ENCODE results near the gene SERPINI1. TPM values are rescaled to one million over a fixed set of nuclear protein-coding genes. Genes with fewer than 3 reads are reported as not detected.

SERPINI1 gene
- 1 to 10 TPM; 2.0 to 3.8 TPM for total RNA-seq

- H3K36me3 ChIP-seq, result no peaks in the 10 kb centered on the region
- no peaks in the 10 kb centered on the region for H3K9me3 ChIP-seq
- H3K4me3 ChIP-seq, result peak within 1 kb of the TSS; percentile 88 to 92
- no peaks in the 10 kb centered on the region for H3K27me3 ChIP-seq
- H3K4me1 ChIP-seq, result peaks cover 0 to 28% of the 10 kb centered on the region in 2 donors
- H3K27ac ChIP-seq, result peak within 1 kb of the TSS; percentile 94 to 96
- no peak for TF ChIP-seq CTCF (IDR thresholded peaks at IDR 0.05)
- DNase-seq (ENCODE audit: low spot score), result peak; percentile 82
These were observed at the start of gene SERPINI1 for GRCh38 chr3:167735233-167736138. TSS of gene SERPINI1 (plus strand) at chr3:167735721. CDS start at chr3:167789129, 53,408 bp downstream.

- H3K36me3 ChIP-seq, result peaks cover 45% of the 10 kb centered on the region
- TF ChIP-seq CTCF (IDR thresholded peaks at IDR 0.05), result no peak
- DNase-seq (ENCODE audit: low spot score), result no peak
These were observed 44.2 kb upstream of the SERPINI1 start for GRCh38 chr3:167691366-167691765.

GRCh38 chr3:167694121-167694520 is 41.4 kb upstream of the SERPINI1 start:
- no peaks in the 10 kb centered on the region for H3K27me3 ChIP-seq
- H3K27ac ChIP-seq, result no peak overlapping the region
- peaks cover 36% of the 10 kb centered on the region for H3K36me3 ChIP-seq
- H3K9me3 ChIP-seq, result no peaks in the 10 kb centered on the region
- TF ChIP-seq CTCF (IDR thresholded peaks at IDR 0.05), result no peak
- H3K4me3 ChIP-seq, result no peak overlapping the region
- DNase-seq (ENCODE audit: low spot score), result no peak
- H3K4me1 ChIP-seq, result no peaks in the 10 kb centered on the region

More at GRCh38 chr3:167691366-167691765, 44.2 kb upstream of the SERPINI1 start:
- H3K4me3 ChIP-seq, result no peak overlapping the region
- H3K4me1 ChIP-seq, result no peaks in the 10 kb centered on the region
- H3K27ac ChIP-seq, result no peak overlapping the region
- no peaks in the 10 kb centered on the region for H3K27me3 ChIP-seq
- H3K9me3 ChIP-seq, result no peaks in the 10 kb centered on the region

- H3K36me3 ChIP-seq, result peaks cover 17% of the 10 kb centered on the region
- H3K4me3 ChIP-seq, result no peak overlapping the region
- H3K9me3 ChIP-seq, result no peaks in the 10 kb centered on the region
- no peak for TF ChIP-seq CTCF (IDR thresholded peaks at IDR 0.05)
- no peaks in the 10 kb centered on the region for H3K27me3 ChIP-seq
- H3K27ac ChIP-seq, result no peak overlapping the region
- no peaks in the 10 kb centered on the region for H3K4me1 ChIP-seq
- no peak for DNase-seq (ENCODE audit: low spot score)
These were observed 35.5 kb upstream of the SERPINI1 start for GRCh38 chr3:167700046-167700445.

GRCh38 chr3:167700926-167701325 is 34.6 kb upstream of the SERPINI1 start:
- no peak for TF ChIP-seq CTCF (IDR thresholded peaks at IDR 0.05)
- Histone ChIP-seq H3K27ac (no peak overlapping the region), H3K9me3 (no peaks in the 10 kb centered on the region), H3K4me1 (no peaks in the 10 kb centered on the region), H3K36me3 (peaks cover 8% of the 10 kb centered on the region), H3K4me3 (no peak overlapping the region), H3K27me3 (no peaks in the 10 kb centered on the region)
- DNase-seq (ENCODE audit: low spot score), result no peak

Data from right atrium auricular region (tissue), 2 donors.